Activated CD8-positive, alpha-beta T cell treated with anti-CD3 and anti-CD28 coated beads for 36 hours (primary cell): ENCODE measurements around the gene CACNG5. TPM values are rescaled to one million over a fixed set of nuclear protein-coding genes. Genes with fewer than 3 reads are reported as not detected.

Experiments
- ATAC-seq: fragments of 200-7000 bp; cut with Tn5 transposase; one replicate; pipeline ENCODE4 v1.10.0; 2021; ENCODE audit warnings: mild to moderate bottlenecking, moderate library complexity
- CTCF ChIA-PET: fragments of 350-600 bp; sonication (Branson Sonifier 250); formaldehyde crosslinking; loops from one replicate; lab custom pipeline; 2021; ENCODE audit warnings: antibody characterized with exemption; lab: Charles Lee
- POLR2A ChIA-PET: fragments of 350-600 bp; sonication (Branson Sonifier 250); formaldehyde crosslinking; loops from one replicate; lab custom pipeline; 2021; ENCODE audit warnings: antibody characterized with exemption; lab: Charles Lee
- DNase-seq: peaks from one replicate; pipeline ENCODE4 v3.0.0-alpha.2; 2020
- H3K27ac Mint-ChIP-seq: one replicate; pipeline ENCODE4 v1.8.0; 2021; ENCODE audit warnings: mild to moderate bottlenecking, mixed read lengths
- H3K27me3 Mint-ChIP-seq: one replicate; pipeline ENCODE4 v1.8.0; 2021; ENCODE audit warnings: mixed read lengths
- H3K36me3 Mint-ChIP-seq: one replicate; pipeline ENCODE4 v1.8.0; 2021; ENCODE audit warnings: low read depth, mixed read lengths
- H3K4me1 Mint-ChIP-seq: one replicate; pipeline ENCODE4 v1.8.0; 2021; ENCODE audit warnings: low read depth, mixed read lengths
- H3K4me3 Mint-ChIP-seq: one replicate; pipeline ENCODE4 v1.8.0; 2021; ENCODE audit warnings: mild to moderate bottlenecking, moderate library complexity, mixed read lengths
- H3K9me3 Mint-ChIP-seq: one replicate; pipeline ENCODE4 v1.8.0; 2021; ENCODE audit warnings: mixed read lengths
- CTCF ChIP-seq: fragments of 200-600 bp; IDR thresholded peaks from one replicate; pipeline ENCODE4 v1.8.0; 2022; ENCODE audit warnings: antibody characterized with exemption, mild to moderate bottlenecking
- intact Hi-C: fragments of 100-400 bp; cut with micrococcal nuclease; formaldehyde crosslinking; loops from one replicate; pipeline ENCODE4 v1.10.0; 2022
- total RNA-seq, 2 experiments: library from RNA; stranded (reverse); gene quantifications; one replicate each; pipeline ENCODE4 v1.2.3, GENCODE V29; 2021

Gene CACNG5
- total RNA-seq, 2 experiments from 2014 or later: not detected

GRCh38 chr17:66829883-66830282, 5.0 kb upstream of the CACNG5 start:
- ChIA-PET CTCF (interaction anchor here (0.9 kb wide), 1 partner anchor 25 kb away, joined by 3 read pairs; no protein-coding TSS in a partner anchor), POLR2A (no interaction called here)
- H3K27ac Mint-ChIP-seq: no peak overlapping the region
- TF ChIP-seq CTCF: no peak
- ATAC-seq: no peak
- H3K4me3 Mint-ChIP-seq: no peak overlapping the region
- DNase-seq: no peak
- no peaks in the 10 kb centered on the region for H3K4me1 Mint-ChIP-seq
- H3K27me3 Mint-ChIP-seq: peaks cover 55% of the 10 kb centered on the region
- H3K9me3 Mint-ChIP-seq: no peaks in the 10 kb centered on the region
- intact Hi-C loops: no loop called here
- no peaks in the 10 kb centered on the region for H3K36me3 Mint-ChIP-seq

GRCh38 chr17:66830451-66830850, 4.5 kb upstream of the CACNG5 start:
- peaks cover 57% of the 10 kb centered on the region for H3K27me3 Mint-ChIP-seq
- TF ChIP-seq CTCF: no peak
- ChIA-PET CTCF (interaction anchor here (0.9 kb wide), 1 partner anchor 25 kb away, joined by 3 read pairs; no protein-coding TSS in a partner anchor), POLR2A (no interaction called here)
- no peaks in the 10 kb centered on the region for H3K36me3 Mint-ChIP-seq
- no peak for ATAC-seq
- H3K9me3 Mint-ChIP-seq: no peaks in the 10 kb centered on the region
- intact Hi-C loops: no loop called here
- no peaks in the 10 kb centered on the region for H3K4me1 Mint-ChIP-seq
- no peak for DNase-seq
- H3K27ac Mint-ChIP-seq: no peak overlapping the region
- H3K4me3 Mint-ChIP-seq: no peak overlapping the region

- ChIA-PET CTCF (no interaction called here), POLR2A (no interaction called here)
- H3K36me3 Mint-ChIP-seq: no peaks in the 10 kb centered on the region
- DNase-seq (no peak), ATAC-seq (no peak)
- no peaks in the 10 kb centered on the region for H3K4me1 Mint-ChIP-seq
- H3K9me3 Mint-ChIP-seq: no peaks in the 10 kb centered on the region
- H3K27ac Mint-ChIP-seq: no peak overlapping the region
- intact Hi-C loops: no loop called here
- TF ChIP-seq CTCF: no peak
- H3K4me3 Mint-ChIP-seq: no peak overlapping the region
- H3K27me3 Mint-ChIP-seq: peaks cover 64% of the 10 kb centered on the region
These were observed 3.3 kb upstream of the CACNG5 start for GRCh38 chr17:66831383-66832210.

- POLR2A ChIA-PET: no interaction called here
- ATAC-seq: no peak
- H3K27me3 Mint-ChIP-seq: peaks cover 59% of the 10 kb centered on the region
- H3K4me1 Mint-ChIP-seq: no peaks in the 10 kb centered on the region
- H3K36me3 Mint-ChIP-seq: no peaks in the 10 kb centered on the region
- H3K27ac Mint-ChIP-seq: no peak overlapping the region
- CTCF ChIA-PET: no interaction called here
- DNase-seq: no peak
- H3K4me3 Mint-ChIP-seq: no peak overlapping the region
- H3K9me3 Mint-ChIP-seq: no peaks in the 10 kb centered on the region
- intact Hi-C loops: no loop called here
- no peak for TF ChIP-seq CTCF
These were observed 1.7 kb upstream of the CACNG5 start for GRCh38 chr17:66833201-66833600.

GRCh38 chr17:66834426-66834918, 445 bp upstream of the CACNG5 start:
- intact Hi-C loops: no loop called here
- TF ChIP-seq CTCF: no peak
- Mint-ChIP-seq H3K4me1 (no peaks in the 10 kb centered on the region), H3K27ac (no peak overlapping the region), H3K27me3 (peaks cover 48% of the 10 kb centered on the region), H3K4me3 (no peak overlapping the region), H3K36me3 (no peaks in the 10 kb centered on the region), H3K9me3 (no peaks in the 10 kb centered on the region)
- ATAC-seq (no peak), DNase-seq (no peak)
- ChIA-PET POLR2A (no interaction called here), CTCF (no interaction called here)
